CD4-positive, alpha-beta T cell treated with Interferon alpha-2 for 1 hour (primary cell): Measurements from ENCODE around the gene NCAM1.
A peak's percentile ranks its signal among the peaks of the same experiment; 100 is the strongest.

ENCODE experiments used
- DNase-seq, 2 donors: peaks; one replicate each; pipeline ENCODE4 v3.0.0-alpha.2; 2020 to 2022

NCAM1 gene

GRCh38 chr11:113090716-113091480, 129.7 kb downstream of the NCAM1 start:
- DNase-seq: no peak

- no peak for DNase-seq
Observed at GRCh38 chr11:113091481-113091780, 130.2 kb downstream of the NCAM1 start.

- DNase-seq: no peak
Observed at GRCh38 chr11:113096648-113097047, 135.4 kb downstream of the NCAM1 start.

GRCh38 chr11:113103932-113104690, 142.9 kb downstream of the NCAM1 start:
- no peak for DNase-seq

GRCh38 chr11:113104691-113105251, 143.6 kb downstream of the NCAM1 start:
- no peak for DNase-seq

GRCh38 chr11:113105592-113105991, 144.4 kb downstream of the NCAM1 start:
- DNase-seq: no peak

- no peak for DNase-seq
Observed at GRCh38 chr11:113106507-113106906, 145.3 kb downstream of the NCAM1 start.

GRCh38 chr11:113110046-113110445, 148.8 kb downstream of the NCAM1 start:
- no peak for DNase-seq

- no peak for DNase-seq
Observed at GRCh38 chr11:113111156-113111555, 149.9 kb downstream of the NCAM1 start.

GRCh38 chr11:113112307-113112706, 151.1 kb downstream of the NCAM1 start:
- DNase-seq: no peak

- DNase-seq: peak; percentile 3 to 5
Observed at GRCh38 chr11:113113801-113114704, 152.8 kb downstream of the NCAM1 start.

- no peak for DNase-seq
Observed at GRCh38 chr11:113114705-113115027, 153.4 kb downstream of the NCAM1 start.

- no peak for DNase-seq
Observed at GRCh38 chr11:113118104-113118503, 156.9 kb downstream of the NCAM1 start.

- no peak for DNase-seq
Observed at GRCh38 chr11:113119074-113119473, 157.9 kb downstream of the NCAM1 start.

- no peak for DNase-seq
Observed at GRCh38 chr11:113119966-113120736, 158.9 kb downstream of the NCAM1 start.

GRCh38 chr11:113121746-113122145, 160.5 kb downstream of the NCAM1 start:
- DNase-seq: no peak

GRCh38 chr11:113124006-113124405, 162.8 kb downstream of the NCAM1 start:
- no peak for DNase-seq

- no peak for DNase-seq
Observed at GRCh38 chr11:113124578-113124977, 163.4 kb downstream of the NCAM1 start.

- DNase-seq: no peak
Observed at GRCh38 chr11:113129261-113129992, 168.2 kb downstream of the NCAM1 start.

GRCh38 chr11:113131036-113131775, 170.0 kb downstream of the NCAM1 start:
- no peak for DNase-seq

- DNase-seq: no peak
Observed at GRCh38 chr11:113133071-113133470, 171.9 kb downstream of the NCAM1 start.
